SIG-M5 treated with dmso at 0.1 percent for 504 hours (cell line): ENCODE data around the gene CCDC60.

Experiments used
- DNase-seq: peaks from one replicate; lab custom pipeline; 2025; ENCODE audit not compliant: unreplicated experiment; lab: John Stamatoyannopoulos, UW

CCDC60 gene

DNA sequence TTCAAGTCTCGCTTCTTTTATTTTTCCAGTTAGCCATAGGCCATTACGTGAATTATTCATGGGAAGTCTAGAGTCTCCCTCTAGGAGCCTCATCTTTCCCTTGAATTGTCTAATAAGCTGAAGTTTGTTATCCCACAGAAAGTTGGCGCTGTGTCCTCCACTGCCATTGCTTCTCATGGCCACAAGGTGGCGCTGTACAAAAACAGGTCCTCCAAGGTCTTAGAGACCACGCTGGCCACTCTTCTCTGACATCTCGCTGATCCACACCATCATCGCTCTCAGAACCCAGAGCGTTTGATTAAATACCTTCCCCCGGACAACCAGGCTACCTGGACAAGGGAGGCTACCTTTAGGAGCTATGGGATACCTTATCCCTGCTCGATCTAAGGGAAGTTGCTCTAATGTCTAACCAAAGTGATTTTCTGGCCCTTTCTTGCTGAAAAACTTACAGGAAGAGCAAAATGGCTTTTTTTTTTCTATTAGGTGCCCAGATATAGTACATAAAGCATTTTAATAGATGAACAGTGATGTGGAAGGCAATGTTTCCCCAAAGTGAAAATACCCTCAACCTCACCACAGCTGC is 110.0 kb downstream of the CCDC60 start:
- peak; percentile 69 for DNase-seq

DNA sequence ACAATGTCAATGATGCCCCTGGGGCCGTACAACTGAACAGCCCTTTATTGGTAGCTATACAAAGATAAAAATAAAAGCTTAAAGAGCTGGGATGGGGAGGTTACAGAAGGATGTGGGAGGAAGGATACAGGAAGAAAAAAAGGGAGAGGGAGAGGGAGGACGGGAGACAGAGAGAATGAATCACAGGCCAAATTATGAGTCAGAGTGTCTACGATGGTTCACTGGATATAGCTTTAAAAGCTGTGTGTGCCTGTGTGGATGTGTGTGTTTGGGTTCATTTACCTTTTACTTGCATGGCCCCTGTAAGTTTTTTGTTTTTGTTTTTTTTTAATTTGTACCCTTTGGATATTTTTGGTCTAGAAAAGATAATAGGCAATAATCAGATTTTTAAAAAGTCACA is 111.9 kb downstream of the CCDC60 start:
- no peak for DNase-seq

DNA sequence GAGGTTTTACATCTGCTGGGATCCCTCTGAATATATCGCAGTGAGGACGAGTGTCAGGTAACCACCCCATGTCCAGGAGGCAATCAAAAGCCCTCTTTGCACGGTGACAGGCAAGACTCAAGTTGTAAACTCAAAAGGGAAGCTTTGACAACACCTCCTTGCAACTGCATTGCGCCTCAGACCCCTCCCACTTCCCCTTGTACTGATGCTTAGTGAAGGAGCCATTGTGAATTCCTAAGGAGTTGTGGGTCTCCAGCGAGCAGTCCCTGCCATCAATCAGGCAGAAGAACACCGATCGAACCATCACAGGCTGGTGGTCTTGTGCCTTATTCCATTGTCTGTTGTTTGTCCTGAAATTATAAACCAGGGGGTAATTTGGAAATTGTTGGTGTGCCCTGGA is 112.6 kb downstream of the CCDC60 start:
- no peak for DNase-seq

DNA sequence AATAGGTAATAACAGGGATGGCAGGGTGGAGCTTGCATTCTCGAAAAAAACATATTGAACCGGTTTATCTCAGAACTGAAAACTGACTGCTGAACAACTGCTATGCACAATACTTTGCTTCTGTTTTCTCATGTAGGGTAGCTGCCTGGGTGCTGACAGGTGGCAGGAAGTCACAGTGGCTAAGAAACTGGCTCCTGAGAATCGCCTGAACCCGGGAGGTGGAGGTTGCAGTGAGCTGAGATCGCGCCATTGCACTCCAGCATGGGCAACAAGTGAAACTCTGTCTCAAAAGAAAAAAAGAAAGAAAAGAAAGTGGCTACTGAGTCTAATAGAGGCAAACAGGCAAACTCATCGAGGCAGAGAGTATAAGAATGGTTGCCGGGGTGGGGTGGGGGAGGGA is 113.1 kb downstream of the CCDC60 start:
- no peak for DNase-seq

DNA sequence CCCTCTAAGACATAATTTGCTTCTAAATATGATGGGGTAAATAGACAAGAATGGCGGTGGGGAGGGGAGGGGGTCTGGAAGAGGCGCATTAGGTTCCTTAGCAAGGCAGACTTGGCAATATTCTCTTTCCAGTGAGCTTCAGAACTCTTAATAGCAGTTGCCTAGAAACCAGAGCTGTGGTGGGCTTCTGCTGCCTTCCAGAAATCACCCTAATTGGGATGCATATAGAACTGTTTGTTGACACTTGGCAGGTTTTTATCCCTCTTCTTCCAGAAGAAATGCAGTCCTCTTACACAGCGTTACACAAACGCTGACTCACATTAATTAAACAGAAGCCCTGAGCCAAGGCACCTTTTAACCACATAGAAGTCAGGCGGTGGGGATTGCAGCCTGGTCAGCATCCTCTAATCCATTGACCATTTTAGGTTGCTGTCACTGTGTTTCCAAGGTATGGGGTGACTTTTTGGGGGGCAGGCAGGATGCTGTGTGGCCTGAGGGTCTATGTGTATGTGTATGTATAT is 114.1 kb downstream of the CCDC60 start:
- DNase-seq: no peak

DNA sequence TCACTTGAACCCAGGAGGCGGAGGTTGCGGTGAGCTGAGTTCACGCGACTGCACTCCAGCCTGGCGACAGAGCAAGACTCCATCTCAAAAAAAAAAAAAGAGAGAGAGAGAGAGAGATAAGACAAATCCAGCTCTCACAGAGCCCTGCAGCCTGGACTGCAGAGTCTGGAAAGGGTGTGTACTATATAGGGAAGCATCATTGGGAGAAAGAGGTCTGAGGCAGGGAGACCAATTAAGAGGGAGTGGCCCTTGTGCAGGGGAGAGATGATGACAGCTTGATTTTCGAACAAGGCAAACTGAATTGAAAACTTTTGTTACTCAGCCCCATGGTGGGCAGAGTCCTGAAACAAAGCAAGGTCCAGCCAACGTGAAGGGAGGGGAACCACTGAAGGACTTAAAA is 116.2 kb downstream of the CCDC60 start:
- no peak for DNase-seq

DNA sequence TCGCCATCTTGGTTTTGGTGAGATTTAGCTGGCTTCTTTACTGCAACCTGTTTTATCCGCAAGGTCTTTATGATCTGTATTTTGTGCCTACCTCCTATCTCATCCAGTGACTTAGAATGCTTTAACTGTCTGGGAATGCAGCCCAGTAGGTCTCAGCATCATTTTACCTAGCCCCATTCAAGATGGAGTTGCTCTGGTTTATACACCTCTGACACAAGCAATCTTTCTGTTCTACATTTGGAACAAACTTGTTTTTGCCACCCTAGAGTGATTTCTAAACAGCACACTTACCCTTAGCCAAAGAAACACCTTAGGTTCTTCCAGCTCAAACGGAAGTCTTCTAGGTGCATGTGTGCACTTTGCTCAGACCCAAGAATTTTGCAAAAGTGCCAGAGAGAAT is 122.3 kb downstream of the CCDC60 start:
- DNase-seq: no peak

DNA sequence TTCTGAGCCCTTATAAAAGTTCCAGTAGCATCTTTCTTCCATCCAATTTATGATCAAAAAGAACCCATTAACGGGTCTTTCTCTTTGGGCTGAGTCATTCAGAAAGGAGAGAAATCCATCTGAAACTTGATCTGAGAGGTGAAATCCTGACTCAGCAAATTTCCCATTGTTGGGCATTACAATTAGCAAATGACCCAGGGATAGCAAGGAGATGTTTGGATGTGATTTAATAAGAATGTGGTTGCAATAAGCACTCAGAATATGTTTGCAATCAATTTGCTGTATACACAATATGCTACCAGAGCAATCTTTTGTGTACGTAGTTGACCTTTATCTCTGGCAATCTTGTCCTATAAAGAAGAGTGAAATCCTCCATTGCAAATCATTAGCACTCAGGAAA is 122.7 kb downstream of the CCDC60 start:
- DNase-seq: no peak

DNA sequence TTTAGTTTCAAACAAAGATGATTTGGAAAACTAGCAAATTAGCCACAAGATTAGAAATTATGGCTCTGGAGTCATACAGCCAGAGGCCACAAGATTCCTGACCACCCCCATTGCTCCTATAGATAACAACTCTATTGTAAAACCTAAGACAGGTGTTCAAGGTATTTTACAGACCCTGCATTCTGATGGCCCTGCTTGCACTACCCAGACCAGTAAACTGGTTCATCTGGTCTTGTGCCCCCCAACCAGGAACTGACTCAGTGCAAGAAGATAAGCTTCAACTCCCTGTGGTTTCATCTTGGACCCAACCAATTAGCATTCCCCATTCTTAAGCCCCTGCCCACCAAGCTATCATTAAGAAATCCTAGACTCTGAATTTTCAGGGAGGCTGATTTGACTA is 125.0 kb downstream of the CCDC60 start:
- DNase-seq: no peak

DNA sequence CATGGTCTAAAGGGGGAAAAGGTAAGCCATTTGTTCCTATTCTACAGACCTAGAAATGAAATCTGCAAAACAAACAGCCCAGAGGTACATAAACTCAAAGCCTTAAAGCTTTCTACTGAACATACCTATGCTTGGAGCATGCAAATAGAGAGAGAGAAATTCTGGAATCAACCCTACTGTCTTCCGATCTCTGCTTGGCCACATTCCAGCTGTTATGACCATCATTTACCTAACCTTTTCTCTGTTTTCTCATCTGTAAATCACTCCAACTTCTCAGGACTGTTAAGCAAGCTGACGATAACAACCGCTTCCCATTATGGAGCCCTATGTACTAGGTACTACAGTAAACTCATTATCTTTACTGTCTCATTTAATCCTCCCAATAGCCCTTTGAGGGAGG is 126.3 kb downstream of the CCDC60 start:
- no peak for DNase-seq

DNA sequence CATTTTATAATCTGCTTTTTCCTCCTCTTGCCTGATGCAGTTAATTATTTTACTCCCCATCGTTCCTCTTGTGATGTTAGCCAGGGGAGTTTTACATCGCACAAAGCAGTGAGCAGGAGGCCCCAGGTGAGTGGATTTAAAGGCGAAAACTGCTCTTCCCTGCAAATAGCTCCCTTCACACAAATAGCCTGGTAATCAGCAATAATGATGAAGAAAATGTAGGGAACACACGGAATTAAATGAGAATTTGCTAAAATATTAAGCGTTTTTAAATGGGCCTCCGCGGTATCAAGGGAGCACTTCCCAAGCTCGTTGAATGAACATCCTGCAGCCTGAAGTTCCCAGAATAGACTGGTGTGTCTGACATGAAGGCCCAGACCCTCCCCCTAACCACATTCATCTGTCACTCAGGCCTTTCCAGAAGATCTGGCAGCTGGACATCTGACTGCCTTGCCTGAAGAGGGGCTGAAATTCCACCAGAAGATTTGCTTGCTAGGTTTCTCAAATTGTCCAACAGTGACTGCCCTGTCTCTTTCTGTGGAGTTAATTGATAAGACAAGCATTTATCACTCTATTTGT is 127.2 kb downstream of the CCDC60 start:
- DNase-seq: no peak

DNA sequence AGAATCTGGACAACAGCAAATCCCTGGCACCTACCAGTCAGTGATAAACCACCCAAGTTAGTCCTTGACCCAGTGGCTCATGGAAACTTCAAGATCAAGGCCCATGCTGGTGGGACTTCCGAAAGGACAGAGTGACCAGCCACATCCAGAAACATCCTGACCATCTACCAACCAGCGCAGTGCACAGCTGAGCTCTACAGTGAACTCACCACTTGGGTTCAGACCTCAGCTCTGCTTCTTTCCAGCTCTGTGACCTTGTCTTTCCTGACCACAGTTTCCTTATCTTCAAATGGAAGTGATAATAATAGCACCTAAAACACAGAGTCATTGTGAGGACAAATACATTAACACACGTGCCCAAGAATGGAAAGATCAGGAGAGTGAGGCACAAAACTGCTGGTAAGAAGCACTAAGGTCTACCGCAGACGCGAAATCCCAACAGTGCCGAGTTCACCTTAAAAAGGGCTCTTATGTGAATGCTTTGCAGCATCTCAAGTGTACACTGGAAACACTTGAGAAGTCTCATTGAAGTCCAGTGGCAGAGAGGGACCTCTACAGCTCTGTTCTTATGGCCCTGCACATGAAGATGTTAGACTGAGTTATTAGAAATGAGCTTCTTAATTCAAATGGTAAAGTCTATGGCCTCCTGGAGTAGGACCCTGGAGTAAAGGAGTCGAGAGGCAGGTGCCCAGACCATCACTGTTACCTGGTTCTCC is 128.8 kb downstream of the CCDC60 start:
- DNase-seq: no peak

DNA sequence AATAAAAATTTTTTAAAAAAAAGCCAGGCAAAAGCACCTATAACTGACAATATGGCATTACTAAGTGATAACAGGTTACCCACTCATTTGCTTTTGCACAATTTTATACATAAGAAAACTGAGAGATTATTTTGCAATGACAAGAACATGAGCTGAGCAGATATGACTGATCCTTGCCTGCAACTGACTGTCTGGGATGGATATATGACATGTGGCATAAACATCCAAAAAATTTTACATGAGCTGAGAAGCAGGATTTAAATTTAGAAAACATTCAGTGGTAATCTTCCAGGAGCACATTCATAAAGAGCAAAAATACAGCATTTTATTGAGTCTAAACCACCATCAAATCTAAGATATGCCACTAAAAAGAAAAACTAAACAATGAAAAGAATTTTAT is 133.8 kb downstream of the CCDC60 start:
- no peak for DNase-seq

DNA sequence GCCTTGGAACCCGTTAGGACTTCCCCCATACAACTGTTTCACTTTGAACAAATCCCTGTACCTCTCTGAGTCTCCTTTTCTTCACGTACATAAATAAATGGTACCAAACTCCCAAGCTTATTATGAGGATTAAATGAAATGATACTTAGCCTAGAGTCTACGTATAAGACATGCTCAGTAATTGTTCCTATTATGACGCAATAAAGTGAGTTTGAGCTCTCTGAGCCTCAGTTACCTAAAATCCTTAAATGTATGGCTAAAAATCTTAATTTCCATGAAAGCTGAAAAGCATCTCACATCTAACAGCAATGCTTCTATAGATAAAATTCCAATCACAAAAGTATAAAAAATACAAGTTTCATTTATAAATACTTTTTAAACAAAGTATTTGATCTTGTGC is 141.1 kb downstream of the CCDC60 start:
- no peak for DNase-seq

DNA sequence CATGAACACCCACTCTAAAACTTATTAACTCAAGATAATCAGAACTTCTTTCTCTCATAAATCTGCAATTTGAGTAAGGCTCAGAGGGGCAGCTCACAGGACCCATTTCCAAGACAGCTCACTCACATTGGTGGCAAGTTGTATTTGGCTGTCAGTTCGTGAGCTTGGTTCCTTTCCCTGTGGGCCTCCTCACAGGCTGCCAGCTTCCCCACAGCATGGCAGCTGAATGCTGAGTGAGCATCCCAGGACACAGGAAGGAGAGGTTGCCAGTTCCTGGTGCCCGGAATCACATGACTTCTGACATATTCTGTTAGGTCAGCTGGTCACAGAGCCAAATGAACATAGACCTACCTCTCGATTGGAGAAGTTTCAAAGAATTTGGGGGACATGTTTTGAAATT is 142.4 kb downstream of the CCDC60 start:
- no peak for DNase-seq

DNA sequence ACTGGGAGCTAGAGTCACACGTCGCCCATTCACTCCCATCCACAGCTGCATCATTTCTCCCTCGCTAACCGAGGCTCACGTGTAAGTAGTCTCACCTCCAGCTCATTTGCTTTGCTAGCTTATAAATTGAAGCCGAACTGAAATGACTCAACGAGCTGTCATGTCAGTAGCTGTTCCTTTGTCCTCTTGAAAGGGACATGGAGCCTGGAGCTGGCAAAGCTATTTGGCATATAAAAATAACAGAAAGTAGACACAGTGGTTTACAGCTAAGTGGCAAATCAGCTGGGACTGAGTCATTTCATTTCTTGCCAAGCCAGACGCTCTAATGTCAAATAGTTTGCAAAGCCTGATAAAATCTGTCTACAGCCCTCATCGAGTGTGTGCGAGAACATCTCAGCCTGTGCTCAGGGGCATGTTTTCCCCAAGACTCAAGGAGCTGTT is 144.6 kb downstream of the CCDC60 start:
- peak; percentile 59 for DNase-seq

DNA sequence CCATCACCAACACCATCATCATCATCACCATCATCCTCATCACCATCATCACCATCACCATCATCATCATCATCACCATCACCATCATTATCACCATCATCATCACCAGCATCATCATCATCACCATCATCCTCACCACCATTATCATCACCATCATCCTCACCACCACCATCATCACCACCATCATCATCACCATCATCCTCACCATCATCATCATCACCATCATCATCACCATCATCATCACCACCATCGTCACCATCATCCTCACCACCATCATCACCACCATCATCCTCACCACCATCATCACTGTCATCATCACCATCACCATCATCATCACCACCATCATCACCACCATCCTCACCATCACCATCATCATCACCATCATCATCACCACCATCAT is 146.0 kb downstream of the CCDC60 start:
- DNase-seq: no peak

DNA sequence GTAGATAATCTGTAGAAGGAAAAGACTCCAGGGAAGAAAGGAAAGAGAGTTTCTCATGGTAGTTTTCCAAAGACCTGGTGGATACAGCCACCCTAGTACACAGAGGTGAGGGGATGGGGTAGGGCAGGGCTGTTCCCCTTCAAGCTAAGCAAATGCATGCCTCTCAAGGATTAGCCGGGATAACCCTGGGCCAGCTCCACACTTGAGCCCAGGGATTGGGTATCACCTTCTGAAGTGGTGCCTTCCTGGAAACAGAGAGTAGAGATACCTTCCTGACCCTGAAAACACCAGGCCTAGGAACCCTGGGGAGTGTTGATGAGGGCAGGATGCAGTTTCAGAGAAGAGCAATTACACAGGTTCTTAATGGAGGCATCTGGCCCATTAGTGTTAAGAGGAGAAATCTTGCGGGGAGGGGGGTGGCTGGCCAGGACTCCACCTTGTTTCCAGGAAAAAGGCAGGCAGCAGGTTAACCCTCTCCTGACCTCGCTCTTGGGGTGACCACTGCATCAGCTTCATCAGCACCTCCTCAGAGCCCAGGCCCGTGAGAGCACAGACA is 152.1 kb downstream of the CCDC60 start:
- no peak for DNase-seq

DNA sequence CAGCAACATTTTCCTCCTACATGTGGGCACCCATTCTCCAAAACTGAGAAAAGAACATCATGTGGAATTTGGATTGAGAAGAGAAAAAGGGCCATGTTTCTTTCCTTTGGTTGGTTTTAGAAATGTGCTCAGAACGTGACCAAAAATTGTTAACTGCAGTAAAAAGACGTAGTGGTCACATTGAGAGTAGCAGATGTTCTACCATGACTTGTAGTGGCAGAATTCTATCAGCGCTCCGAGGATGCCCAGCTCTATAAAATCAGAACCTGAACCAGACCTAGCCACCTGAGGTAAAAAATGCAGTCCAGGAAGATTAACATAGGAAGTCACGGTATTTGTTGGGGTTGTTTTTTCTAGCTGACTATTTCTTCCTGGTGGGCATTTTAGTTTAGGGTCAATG is 157.3 kb downstream of the CCDC60 start:
- no peak for DNase-seq

DNA sequence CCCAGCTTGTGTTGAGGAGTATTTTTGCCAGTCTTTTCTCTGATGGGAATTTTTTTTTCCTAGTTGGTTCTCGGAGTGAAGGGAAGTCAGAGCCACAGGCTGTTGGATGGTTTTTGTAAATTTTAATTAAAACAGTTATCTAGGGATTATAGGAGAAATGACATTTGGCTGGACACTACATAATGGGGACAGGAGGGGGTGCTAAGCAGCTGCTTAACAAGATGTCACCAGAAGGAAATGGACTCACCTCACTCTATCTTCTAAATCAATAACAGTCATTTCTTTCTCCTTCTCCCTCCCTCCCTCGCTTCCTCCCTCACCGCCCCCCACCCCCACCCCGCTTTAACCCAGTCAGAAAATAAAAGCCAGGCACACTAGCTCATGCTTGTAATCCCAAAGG is 165.7 kb downstream of the CCDC60 start:
- DNase-seq: no peak

DNA sequence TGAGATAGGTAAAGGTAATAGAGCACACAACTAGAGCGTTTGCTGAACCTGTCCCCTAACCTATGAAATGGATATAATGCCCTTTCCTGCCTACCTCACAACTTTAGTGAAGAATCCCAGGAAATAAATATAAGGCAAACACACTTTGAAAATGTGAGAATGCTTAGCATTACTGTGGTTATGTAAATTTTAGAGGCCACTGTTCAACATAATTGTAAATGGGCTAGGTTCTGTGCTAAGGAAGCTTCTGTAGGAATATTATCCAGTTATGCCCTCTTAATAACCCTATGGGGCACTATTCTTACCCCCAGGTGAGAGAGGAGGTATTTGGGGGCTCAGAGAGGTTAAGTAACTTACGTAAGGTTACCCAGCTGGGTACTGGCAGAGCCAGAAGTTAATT is 166.5 kb downstream of the CCDC60 start:
- DNase-seq: no peak

DNA sequence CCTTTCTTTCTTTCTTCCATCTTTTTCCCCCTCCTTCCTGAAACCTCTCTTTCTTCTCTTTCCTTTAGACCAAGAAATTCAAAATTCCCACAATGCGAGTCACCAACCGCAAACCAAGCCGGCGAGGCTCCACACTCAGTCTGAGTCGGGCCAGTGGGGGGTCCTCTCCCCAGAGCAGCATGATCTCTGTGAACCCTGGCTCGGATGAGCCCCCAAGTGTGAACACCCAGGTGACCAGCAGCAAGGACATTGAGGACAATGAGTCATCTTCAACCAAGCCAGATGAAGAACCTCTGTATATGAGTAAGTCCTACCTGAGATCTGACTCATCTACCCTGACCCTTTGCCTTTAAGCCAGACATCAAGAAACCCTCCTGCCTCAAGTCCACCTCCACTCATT is 170.5 kb downstream of the CCDC60 start:
- no peak for DNase-seq
